B cell (primary cell): ENCODE data around the gene CCDC192. TPM values are rescaled to one million over a fixed set of nuclear protein-coding genes. Genes with fewer than 3 reads are reported as not detected.

Experiments used
- ATAC-seq: fragments of 200-7000 bp; cut with Tn5 transposase; one replicate; pipeline ENCODE4 v1.10.0; 2021; ENCODE audit warnings: low read depth, mild to moderate bottlenecking, moderate number of reproducible peaks, moderate library complexity
- CTCF ChIA-PET: fragments of 350-600 bp; sonication (Branson Sonifier 250); formaldehyde crosslinking; loops from one replicate; lab custom pipeline; 2021; ENCODE audit warnings: antibody characterized with exemption, inconsistent platforms; lab: Charles Lee
- POLR2A ChIA-PET: fragments of 350-600 bp; sonication (Branson Sonifier 250); formaldehyde crosslinking; loops from one replicate; lab custom pipeline; 2021; ENCODE audit warnings: antibody characterized with exemption; lab: Charles Lee
- DNase-seq: peaks from one replicate; pipeline ENCODE4 v3.0.0; 2013
- H2AFZ ChIP-seq: 2 replicates; pipeline ENCODE4 v1.6.1; 2012; ENCODE audit warnings: mild to moderate bottlenecking, low read depth, low read length; ENCODE audit not compliant: insufficient read depth, poor library complexity, severe bottlenecking
- H3K27ac ChIP-seq, 2 donors: 1 replicate in 1 of 2; 2 replicates in 1 of 2; pipeline ENCODE4 v1.5.1; 2012 to 2013; ENCODE audit warnings: low read length in 2 of 2, mild to moderate bottlenecking in 2 of 2, moderate library complexity in 1 of 2
- H3K27me3 ChIP-seq, 4 experiments: fragments of 200-600 bp in 1 of 4; sonication (generic) in 1 of 4; replicated peaks in 1 of 4; 1 replicate in 2 of 4; 2 replicates in 2 of 4; pipeline versions ENCODE4 v1.6.1 to v1.7.0; 2013 to 2016; ENCODE audit warnings: low read length in 3 of 4, mild to moderate bottlenecking in 2 of 4, mixed read lengths in 1 of 4, moderate library complexity in 1 of 4; ENCODE audit not compliant: insufficient read depth in 4 of 4, control insufficient read depth in 3 of 4; ENCODE audit errors: control extremely low read depth in 1 of 4
- H3K36me3 ChIP-seq, 2 experiments: replicated peaks in 1 of 2; 1 replicate in 1 of 2; 2 replicates in 1 of 2; pipeline versions ENCODE4 v1.6.1 to v1.7.1; 2013; ENCODE audit warnings: low read length in 1 of 2; ENCODE audit not compliant: insufficient read depth in 2 of 2, control insufficient read depth in 1 of 2; ENCODE audit errors: control extremely low read depth in 1 of 2, extremely low read depth in 1 of 2
- H3K4me1 ChIP-seq, 2 donors: fragments of 200-600 bp in 1 of 2; sonication (generic) in 1 of 2; 1 replicate in 1 of 2; 2 replicates in 1 of 2; pipeline versions ENCODE4 v1.5.1 to v1.6.1; 2013 to 2017; ENCODE audit warnings: low read length in 2 of 2; ENCODE audit not compliant: control insufficient read depth in 2 of 2, insufficient read depth in 2 of 2
- H3K4me2 ChIP-seq: replicated peaks from 2 replicates; pipeline ENCODE3; 2012; ENCODE audit warnings: mild to moderate bottlenecking, low read depth, low read length; ENCODE audit not compliant: poor library complexity, severe bottlenecking
- H3K4me3 ChIP-seq, 5 experiments: fragments of 200-600 bp in 1 of 5; sonication (generic) in 1 of 5; 1 replicate in 3 of 5; 2 replicates in 2 of 5; pipeline versions ENCODE4 v1.5.1 to v1.7.0; 2011 to 2016; ENCODE audit warnings: low read length in 4 of 5, mild to moderate bottlenecking in 4 of 5, low read depth in 2 of 5, control low read depth in 1 of 5, moderate library complexity in 1 of 5; ENCODE audit not compliant: insufficient read depth in 1 of 5; ENCODE audit errors: control extremely low read depth in 1 of 5, extremely low read depth in 1 of 5
- H3K79me2 ChIP-seq: fragments of 200-600 bp; sonication (generic); one replicate; pipeline ENCODE4 v1.6.0; 2016; ENCODE audit warnings: low read length; ENCODE audit not compliant: control insufficient read depth, insufficient read depth
- H3K9ac ChIP-seq: fragments of 200-600 bp; sonication (generic); 2 replicates; pipeline ENCODE4 v1.6.1; 2017; ENCODE audit warnings: mild to moderate bottlenecking, low read length, moderate library complexity
- H3K9me3 ChIP-seq, 3 donors: one replicate each; pipeline versions ENCODE4 v1.6.1 to v1.7.1; 2013; ENCODE audit warnings: low read length in 2 of 3; ENCODE audit not compliant: control insufficient read depth in 2 of 3, insufficient read depth in 1 of 3; ENCODE audit errors: control extremely low read depth in 1 of 3
- H4K20me1 ChIP-seq: 2 replicates; pipeline ENCODE4 v1.6.0; 2012; ENCODE audit warnings: mild to moderate bottlenecking, low read length; ENCODE audit not compliant: insufficient read depth, control insufficient read depth, poor library complexity, severe bottlenecking
- H3K27ac Mint-ChIP-seq: one replicate; pipeline ENCODE4 v1.8.0; 2021; ENCODE audit warnings: mixed read lengths
- H3K27me3 Mint-ChIP-seq: one replicate; pipeline ENCODE4 v1.8.0; 2021; ENCODE audit warnings: mixed read lengths
- H3K4me1 Mint-ChIP-seq: one replicate; pipeline ENCODE4 v1.8.0; 2021; ENCODE audit warnings: mixed read lengths
- H3K4me3 Mint-ChIP-seq: one replicate; pipeline ENCODE4 v1.8.0; 2021; ENCODE audit warnings: mixed read lengths
- H3K9me3 Mint-ChIP-seq: one replicate; pipeline ENCODE4 v1.8.0; 2022; ENCODE audit warnings: mixed read lengths; ENCODE audit not compliant: insufficient read depth
- EZH2 ChIP-seq: IDR thresholded peaks from 2 replicates; pipeline ENCODE4 v1.6.1; 2012; ENCODE audit warnings: borderline replicate concordance, low read depth, mild to moderate bottlenecking, moderate library complexity, low read length; ENCODE audit not compliant: insufficient read depth, poor library complexity, severe bottlenecking
- WGBS: methylation state at CpG from one replicate; pipeline ENCODE4 v1.1.5; 2013; ENCODE audit warnings: missing lambda C conversion rate; ENCODE audit not compliant: insufficient coverage; 5-methylcytosine and 5-hydroxymethylcytosine counted together
- intact Hi-C: fragments of 100-400 bp; cut with micrococcal nuclease; formaldehyde crosslinking; loops from one replicate; pipeline ENCODE4 v1.10.0; 2022
- polyA plus RNA-seq: library from polyadenylated mRNA; depleted of rRNA; stranded (reverse); fragments of >200 nt; gene quantifications from 2 replicates; pipeline ENCODE4 v1.2.3, GENCODE V29; 2012
- total RNA-seq, 2 donors: library from RNA; stranded (reverse); fragments of 120-200 nt in 1 of 2; gene quantifications; 1 replicate in 1 of 2; 2 replicates in 1 of 2; pipeline versions ENCODE4 v1.2.3 to v1.2.4, GENCODE V29; 2013 to 2022
- TF ChIP-seq, protein P1 (sequence below): fragments of 200-600 bp; IDR thresholded peaks from one replicate; pipeline ENCODE4 v1.8.0; 2022; ENCODE audit warnings: antibody characterized with exemption, mild to moderate bottlenecking

CCDC192 gene
- total and polyA plus RNA-seq, 2 donors (not counting 1 experiment from before 2014, with no cell fraction given): not detected

DNA sequence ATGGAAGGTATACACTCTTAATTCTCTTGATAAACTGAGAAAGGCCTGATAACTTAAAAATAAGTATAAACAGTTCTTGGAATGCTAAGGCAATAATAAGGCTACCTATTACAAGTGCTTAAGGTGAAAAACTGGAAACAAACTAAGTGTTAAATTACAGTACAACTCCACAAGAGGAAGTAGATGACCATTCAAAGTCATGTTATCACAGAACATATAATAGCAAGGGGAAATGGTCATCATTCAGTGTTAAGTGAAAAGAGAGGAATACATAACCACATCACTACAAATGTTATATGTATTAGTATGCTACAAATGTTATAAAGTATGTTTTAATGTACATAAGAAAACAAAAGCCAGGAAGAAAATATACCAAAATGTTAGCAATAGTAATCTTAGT, 135.9 kb downstream of the CCDC192 start:
- Mint-ChIP-seq H3K9me3 (no peaks in the 10 kb centered on the region), H3K27ac (no peak overlapping the region), H3K4me1 (peaks cover 4% of the 10 kb centered on the region), H3K27me3 (peaks cover 5% of the 10 kb centered on the region), H3K4me3 (no peak overlapping the region)
- Histone ChIP-seq H3K36me3 (no peaks in the 10 kb centered on the region), H4K20me1 (no peaks in the 10 kb centered on the region), H3K9ac (no peak overlapping the region), H3K79me2 (no peaks in the 10 kb centered on the region), H3K4me1 (no peaks in the 10 kb centered on the region), H3K4me3 (no peak overlapping the region), H3K9me3 (peaks cover 0 to 9% (median 0%) of the 10 kb centered on the region in 3 donors), H3K27ac (no peak overlapping the region), H2AFZ (no peak overlapping the region), H3K27me3 (no peaks in the 10 kb centered on the region), H3K4me2 (no peak overlapping the region)
- ChIA-PET CTCF (no interaction called here), POLR2A (no interaction called here)
- DNase-seq (no peak), ATAC-seq (no peak)
- TF ChIP-seq, protein P1, sequence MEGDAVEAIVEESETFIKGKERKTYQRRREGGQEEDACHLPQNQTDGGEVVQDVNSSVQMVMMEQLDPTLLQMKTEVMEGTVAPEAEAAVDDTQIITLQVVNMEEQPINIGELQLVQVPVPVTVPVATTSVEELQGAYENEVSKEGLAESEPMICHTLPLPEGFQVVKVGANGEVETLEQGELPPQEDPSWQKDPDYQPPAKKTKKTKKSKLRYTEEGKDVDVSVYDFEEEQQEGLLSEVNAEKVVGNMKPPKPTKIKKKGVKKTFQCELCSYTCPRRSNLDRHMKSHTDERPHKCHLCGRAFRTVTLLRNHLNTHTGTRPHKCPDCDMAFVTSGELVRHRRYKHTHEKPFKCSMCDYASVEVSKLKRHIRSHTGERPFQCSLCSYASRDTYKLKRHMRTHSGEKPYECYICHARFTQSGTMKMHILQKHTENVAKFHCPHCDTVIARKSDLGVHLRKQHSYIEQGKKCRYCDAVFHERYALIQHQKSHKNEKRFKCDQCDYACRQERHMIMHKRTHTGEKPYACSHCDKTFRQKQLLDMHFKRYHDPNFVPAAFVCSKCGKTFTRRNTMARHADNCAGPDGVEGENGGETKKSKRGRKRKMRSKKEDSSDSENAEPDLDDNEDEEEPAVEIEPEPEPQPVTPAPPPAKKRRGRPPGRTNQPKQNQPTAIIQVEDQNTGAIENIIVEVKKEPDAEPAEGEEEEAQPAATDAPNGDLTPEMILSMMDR: no peak
- no peak for TF ChIP-seq EZH2
- intact Hi-C loops: no loop called here

DNA sequence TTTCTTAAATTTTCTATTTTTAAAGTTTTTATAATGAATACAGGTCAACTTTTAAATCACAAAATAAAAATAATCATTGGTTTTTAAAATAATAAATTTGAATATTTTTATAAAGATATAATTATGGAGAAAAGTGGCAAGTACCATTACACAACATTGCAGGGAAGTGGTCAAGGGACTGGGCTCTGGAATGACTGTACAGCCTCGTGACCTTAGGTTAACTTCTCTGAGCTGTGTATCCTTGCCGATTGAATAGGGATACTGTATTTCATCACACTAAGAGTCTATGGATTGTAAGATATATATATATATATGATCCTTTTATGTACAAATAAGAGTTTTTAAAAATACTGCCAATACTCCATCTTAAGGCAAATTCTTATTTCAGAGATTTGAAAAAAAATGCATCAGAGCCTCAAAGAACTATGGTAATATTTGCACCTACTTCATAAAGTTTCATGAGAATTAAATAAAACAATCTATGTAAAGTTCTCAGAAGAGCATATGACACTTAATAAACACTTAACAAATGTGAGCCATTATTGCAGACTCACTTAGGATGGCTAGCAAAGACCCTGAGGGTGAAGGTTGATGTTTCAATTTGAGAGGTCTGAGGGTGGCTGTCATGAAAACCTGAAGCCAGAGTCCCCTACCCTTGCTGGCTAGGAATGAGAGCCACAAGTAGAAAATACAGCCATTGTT, 136.5 kb downstream of the CCDC192 start:
- H3K4me1 ChIP-seq: no peaks in the 10 kb centered on the region
- H2AFZ ChIP-seq: no peak overlapping the region
- no CpG with 5 or more reads among the region's 2 CpGs for WGBS
- ATAC-seq (no peak), DNase-seq (no peak)
- H3K9me3 Mint-ChIP-seq: no peaks in the 10 kb centered on the region
- H3K27ac ChIP-seq: no peak overlapping the region
- no peaks in the 10 kb centered on the region for H3K36me3 ChIP-seq
- H3K4me3 ChIP-seq: no peak overlapping the region
- ChIA-PET POLR2A (no interaction called here), CTCF (no interaction called here)
- no peaks in the 10 kb centered on the region for H4K20me1 ChIP-seq
- peaks cover 0 to 9% (median 0%) of the 10 kb centered on the region in 3 donors for H3K9me3 ChIP-seq
- H3K4me1 Mint-ChIP-seq: peaks cover 4% of the 10 kb centered on the region
- H3K27ac Mint-ChIP-seq: no peak overlapping the region
- H3K27me3 ChIP-seq: no peaks in the 10 kb centered on the region
- no peak overlapping the region for H3K4me2 ChIP-seq
- H3K27me3 Mint-ChIP-seq: peaks cover 5% of the 10 kb centered on the region
- no peaks in the 10 kb centered on the region for H3K79me2 ChIP-seq
- intact Hi-C loops: no loop called here
- H3K4me3 Mint-ChIP-seq: no peak overlapping the region
- no peak overlapping the region for H3K9ac ChIP-seq
- TF ChIP-seq EZH2: no peak
